HepG2 (cell line): ENCODE results near the gene ZNF341. TPM values are rescaled to one million over a fixed set of nuclear protein-coding genes. Genes with fewer than 3 reads are reported as not detected.

Experiments used
- ATF7 ChIP-seq, 2 experiments: fragments of 450-650 bp in 1 of 2; sonication (generic) in 1 of 2; formaldehyde crosslinking in 1 of 2; IDR thresholded peaks; 2 replicates each; pipeline versions ENCODE4 v1.4.0 to v1.6.1; 2016 to 2020; ENCODE audit warnings: antibody characterized with exemption in 1 of 2, mild to moderate bottlenecking in 1 of 2, missing genetic modification reagents in 1 of 2
- DMTF1 ChIP-seq: sonication (generic); formaldehyde crosslinking; IDR thresholded peaks from 2 replicates; pipeline ENCODE4 v1.4.0; 2020; ENCODE audit warnings: mild to moderate bottlenecking, missing genetic modification reagents
- DNMT3B ChIP-seq: conservative IDR thresholded peaks from 2 replicates; pipeline ENCODE4 v1.6.1; 2016; ENCODE audit warnings: missing biosample characterization, control low read depth
- FOXA1 ChIP-seq, 2 experiments: fragments of 450-650 bp in 1 of 2; sonication (generic) in 1 of 2; formaldehyde crosslinking in 1 of 2; IDR thresholded peaks; 2 replicates each; pipeline versions ENCODE4 v1.4.0 to v1.6.1; 2016 to 2020; ENCODE audit warnings: missing genetic modification reagents in 1 of 2
- HDAC1 ChIP-seq: sonication (generic); formaldehyde crosslinking; IDR thresholded peaks from 2 replicates; pipeline ENCODE4 v1.5.1; 2020; ENCODE audit warnings: mild to moderate bottlenecking, missing genetic modification reagents
- HHEX ChIP-seq: IDR thresholded peaks from 2 replicates; pipeline ENCODE4 v1.6.1; 2016; ENCODE audit warnings: control low read depth
- HNF1B ChIP-seq: sonication (generic); formaldehyde crosslinking; IDR thresholded peaks from 2 replicates; pipeline ENCODE4 v1.5.1; 2020; ENCODE audit warnings: mild to moderate bottlenecking, moderate library complexity, missing genetic modification reagents
- RERE ChIP-seq: IDR thresholded peaks from 2 replicates; pipeline ENCODE4 v1.6.1; 2016; ENCODE audit warnings: low read depth, missing genetic modification reagents, missing compliant biosample characterization
- RFX1 ChIP-seq: fragments of 450-650 bp; IDR thresholded peaks from 2 replicates; pipeline ENCODE4 v1.6.1; 2017
- RFX5 ChIP-seq: IDR thresholded peaks from 2 replicates; pipeline ENCODE4 v1.6.1; 2011; ENCODE audit warnings: low read depth, low read length, improper control_type of control experiment
- RFXANK ChIP-seq: IDR thresholded peaks from 2 replicates; pipeline ENCODE4 v1.6.1; 2016
- SATB2 ChIP-seq: sonication (generic); formaldehyde crosslinking; IDR thresholded peaks from 2 replicates; pipeline ENCODE4 v1.5.0; 2020; ENCODE audit warnings: missing genetic modification reagents
- TRAFD1 ChIP-seq: sonication (generic); formaldehyde crosslinking; IDR thresholded peaks from 2 replicates; pipeline ENCODE4 v1.5.1; 2020; ENCODE audit warnings: missing genetic modification reagents, mild to moderate bottlenecking, borderline replicate concordance
- ZC3H4 ChIP-seq: sonication (generic); formaldehyde crosslinking; IDR thresholded peaks from 2 replicates; pipeline ENCODE4 v1.4.0; 2020; ENCODE audit warnings: missing genetic modification reagents, borderline replicate concordance
- ZFP1 ChIP-seq: IDR thresholded peaks from 2 replicates; pipeline ENCODE4 v1.6.1; 2016
- ZNF33A ChIP-seq: sonication (generic); formaldehyde crosslinking; IDR thresholded peaks from 2 replicates; pipeline ENCODE4 v1.5.1; 2020; ENCODE audit warnings: missing genetic modification reagents, mild to moderate bottlenecking, moderate library complexity, borderline replicate concordance
- ZNF598 ChIP-seq: sonication (generic); formaldehyde crosslinking; IDR thresholded peaks from 2 replicates; pipeline ENCODE4 v1.5.1; 2020; ENCODE audit warnings: mild to moderate bottlenecking, missing genetic modification reagents, borderline replicate concordance
- ZNF703 ChIP-seq: sonication (generic); formaldehyde crosslinking; IDR thresholded peaks from 2 replicates; pipeline ENCODE4 v1.5.1; 2020; ENCODE audit warnings: missing genetic modification reagents, mild to moderate bottlenecking, moderate library complexity, borderline replicate concordance
- ZSCAN29 ChIP-seq: sonication (generic); formaldehyde crosslinking; conservative IDR thresholded peaks from 2 replicates; pipeline ENCODE4 v1.4.0; 2020; ENCODE audit warnings: mild to moderate bottlenecking, missing genetic modification reagents
- polyA plus RNA-seq, 8 experiments: library from polyadenylated mRNA; depleted of rRNA in 3 of 8; stranded (reverse) in 7 of 8; unstranded in 1 of 8; fragments of >200 nt; fragmentation: Illumina TruSeq in 4 of 8; extraction: Trizol in 4 of 8; gene quantifications; 2 replicates each; pipeline versions ENCODE4 v1.2.1 to v1.2.3, GENCODE V29; 2011 to 2016; ENCODE audit warnings: low read depth in 4 of 8, missing spikeins in 1 of 8, mixed read lengths in 1 of 8; ENCODE audit not compliant: insufficient read depth in 1 of 8
- total RNA-seq, 5 experiments: library from RNA; depleted of rRNA; stranded (reverse); fragments of >200 nt; fragmentation: Illumina TruSeq; extraction: Trizol; gene quantifications; 2 replicates each; pipeline ENCODE4 v1.2.3, GENCODE V29; 2016; ENCODE audit warnings: low read depth in 1 of 5

Gene ZNF341
- total and polyA plus RNA-seq, 2 of the 13 experiments (the other 11 are each of a cell fraction or from before 2014, with no cell fraction given): 1.1 to 2.2 TPM

GRCh38 chr20:33709398-33709797 lies 22.4 kb upstream of the ZNF341 start (continued):
- TF ChIP-seq RERE (CRISPR knock-in tag): no peak
- no peak for TF ChIP-seq ZNF703 (CRISPR knock-in tag)
- TF ChIP-seq ZFP1 (CRISPR knock-in tag): no peak
- no peak for TF ChIP-seq RFX5
- TF ChIP-seq HNF1B (CRISPR knock-in tag): no peak
- TF ChIP-seq ZSCAN29 (CRISPR knock-in tag): no peak
- no peak for TF ChIP-seq RFXANK (CRISPR knock-in tag)
- peak; percentile 30; the same call in 1 of the 2 replicates for TF ChIP-seq HDAC1 (CRISPR knock-in tag)
- TF ChIP-seq TRAFD1 (CRISPR knock-in tag): no peak
- TF ChIP-seq ZC3H4 (CRISPR knock-in tag): no peak
- no peak for TF ChIP-seq FOXA1 (IDR thresholded peaks at IDR 0.05)
- TF ChIP-seq FOXA1 (CRISPR knock-in tag; IDR thresholded peaks at IDR 0.05): no peak
- TF ChIP-seq ZNF598 (CRISPR knock-in tag): no peak
- no peak for TF ChIP-seq DMTF1 (CRISPR knock-in tag)
- TF ChIP-seq HHEX (CRISPR knock-in tag): no peak
- no peak for TF ChIP-seq ZNF33A (CRISPR knock-in tag)
- TF ChIP-seq DNMT3B (CRISPR knock-in tag): no peak
- TF ChIP-seq RFX1: no peak
- no peak for TF ChIP-seq SATB2 (CRISPR knock-in tag)
- TF ChIP-seq ATF7 (IDR thresholded peaks at IDR 0.05): no peak
- no peak for TF ChIP-seq ATF7 (CRISPR knock-in tag; IDR thresholded peaks at IDR 0.05)
